HCT116 (cell line): ENCODE results near the gene TBC1D1.

Source experiments
- EZH2phosphoT487 ChIP-seq: fragments of 200-600 bp; IDR thresholded peaks from 2 replicates; pipeline ENCODE4 v1.6.1; 2018; ENCODE audit warnings: antibody characterized with exemption, borderline replicate concordance
- POLR2A ChIP-seq: IDR thresholded peaks from 2 replicates; pipeline ENCODE4 v1.7.0; 2011; ENCODE audit warnings: borderline replicate concordance; ENCODE audit not compliant: insufficient read depth, insufficient read length; ENCODE audit errors: extremely low read depth
- YY1 ChIP-seq: IDR thresholded peaks from 2 replicates; pipeline ENCODE4 v1.6.1; 2011; ENCODE audit warnings: low read length, low read depth, moderate library complexity, mild to moderate bottlenecking; ENCODE audit not compliant: insufficient replicate concordance; ENCODE audit errors: extremely low read depth
- TF ChIP-seq, protein P1 (sequence below), 3 experiments: fragments of 200-600 bp in 1 of 3; sonication (generic) in 1 of 3; IDR thresholded peaks in 2 of 3; conservative IDR thresholded peaks in 1 of 3; 2 replicates each; pipeline ENCODE4 v1.5.1; 2012 to 2017; ENCODE audit warnings: low read depth in 2 of 3, low read length in 2 of 3, antibody characterized with exemption in 1 of 3, borderline replicate concordance in 1 of 3, control low read depth in 1 of 3, mild to moderate bottlenecking in 1 of 3, mixed read lengths in 1 of 3, mixed run types in 1 of 3, moderate library complexity in 1 of 3; ENCODE audit not compliant: insufficient read depth in 1 of 3

GRCh38 chr4:37889849-37890800, 759 bp upstream of the TBC1D1 start:
- TF ChIP-seq POLR2A, result no peak
- no peak for TF ChIP-seq YY1
- TF ChIP-seq, protein P1, sequence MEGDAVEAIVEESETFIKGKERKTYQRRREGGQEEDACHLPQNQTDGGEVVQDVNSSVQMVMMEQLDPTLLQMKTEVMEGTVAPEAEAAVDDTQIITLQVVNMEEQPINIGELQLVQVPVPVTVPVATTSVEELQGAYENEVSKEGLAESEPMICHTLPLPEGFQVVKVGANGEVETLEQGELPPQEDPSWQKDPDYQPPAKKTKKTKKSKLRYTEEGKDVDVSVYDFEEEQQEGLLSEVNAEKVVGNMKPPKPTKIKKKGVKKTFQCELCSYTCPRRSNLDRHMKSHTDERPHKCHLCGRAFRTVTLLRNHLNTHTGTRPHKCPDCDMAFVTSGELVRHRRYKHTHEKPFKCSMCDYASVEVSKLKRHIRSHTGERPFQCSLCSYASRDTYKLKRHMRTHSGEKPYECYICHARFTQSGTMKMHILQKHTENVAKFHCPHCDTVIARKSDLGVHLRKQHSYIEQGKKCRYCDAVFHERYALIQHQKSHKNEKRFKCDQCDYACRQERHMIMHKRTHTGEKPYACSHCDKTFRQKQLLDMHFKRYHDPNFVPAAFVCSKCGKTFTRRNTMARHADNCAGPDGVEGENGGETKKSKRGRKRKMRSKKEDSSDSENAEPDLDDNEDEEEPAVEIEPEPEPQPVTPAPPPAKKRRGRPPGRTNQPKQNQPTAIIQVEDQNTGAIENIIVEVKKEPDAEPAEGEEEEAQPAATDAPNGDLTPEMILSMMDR (IDR thresholded peaks at IDR 0.05 in 2 of 3, conservative IDR thresholded peaks at IDR 0.05 in 1 of 3; ENCODE audit: borderline replicate concordance in 1 of 3, insufficient read depth in 1 of 3, low read depth in 2 of 3, low read length in 2 of 3), result no peak
- no peak for TF ChIP-seq EZH2phosphoT487
